Cardiac fibroblast (primary cell): Measurements from ENCODE around the gene CDC42EP5.
"Not testable (repeated sequence)": the region's sequence is repeated elsewhere in the genome, so short reads cannot be mapped to it uniquely, and the experiment has no call there.

ENCODE experiments used
- DNase-seq, 2 donors: peaks; one replicate each; pipeline versions ENCODE4 v3.0.0 to v3.0.0-alpha.2; 2010; ENCODE audit warnings: low read depth in 2 of 2
- H3K4me3 ChIP-seq, 2 donors: replicated peaks in 1 of 2; 1 replicate in 1 of 2; 2 replicates in 1 of 2; pipeline ENCODE4 v1.5.1; 2011; ENCODE audit warnings: low read depth in 2 of 2, low read length in 2 of 2, mild to moderate bottlenecking in 2 of 2, moderate library complexity in 1 of 2
- TF ChIP-seq, protein P1 (sequence below): IDR thresholded peaks from one replicate; pipeline ENCODE4 v1.5.1; 2011; ENCODE audit warnings: low read depth, mild to moderate bottlenecking, low read length, inconsistent platforms

Gene CDC42EP5

DNA sequence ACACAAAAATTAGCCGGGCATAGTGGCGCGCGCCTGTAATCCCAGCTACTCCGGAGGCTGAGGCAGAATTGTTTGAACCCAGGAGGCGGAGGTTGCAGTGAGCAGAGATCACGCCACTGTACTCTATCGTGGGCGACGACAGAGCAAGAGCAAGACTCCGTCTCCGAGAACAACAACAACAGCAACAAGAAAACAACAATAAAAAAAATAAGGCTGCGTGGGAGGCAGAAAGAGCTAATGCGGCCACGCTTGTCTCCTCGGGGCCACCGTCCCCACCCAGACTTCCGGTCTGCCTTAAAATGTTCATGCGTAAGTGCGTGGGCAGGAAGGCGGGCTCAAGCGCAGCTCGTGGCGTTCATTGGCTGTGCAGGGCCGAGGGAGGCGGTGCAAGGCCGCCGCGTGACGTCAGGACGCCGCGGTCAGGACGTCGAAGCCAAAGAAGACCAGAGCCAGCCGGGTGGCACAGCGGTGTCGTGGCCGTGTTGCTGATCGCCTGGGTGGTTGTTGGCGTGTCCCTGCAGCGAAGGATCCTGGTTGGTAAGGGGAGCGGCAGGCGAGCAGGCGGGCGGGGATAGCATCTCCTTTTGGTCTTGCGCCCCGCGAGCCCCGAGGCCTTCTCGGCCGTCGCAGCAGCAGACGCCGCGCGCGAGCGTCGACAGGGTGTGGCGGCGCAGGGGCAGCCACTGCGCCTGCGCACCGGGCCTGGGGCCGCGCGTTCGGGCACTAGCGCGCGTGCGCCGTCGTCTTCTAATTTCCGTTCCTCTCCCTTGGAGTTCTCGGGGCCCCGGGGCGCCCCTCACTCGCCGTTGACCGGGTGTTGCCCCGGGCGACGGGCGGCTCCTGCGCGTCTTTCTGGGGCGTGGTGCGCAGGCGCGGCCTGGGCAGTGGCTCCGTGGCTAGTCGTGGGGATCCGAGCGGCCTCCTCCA lies 24.1 kb downstream of the CDC42EP5 start, which contains the start of gene LENG8:
Gene LENG8 (plus strand): TSS at position 426 of the 927 bp plus-strand sequence. CDS start 2,146 bp downstream, outside the sequence.
- peak within 1 kb of the TSS; percentile 64 to 96 for H3K4me3 ChIP-seq
- peak; percentile 99 for DNase-seq
- TF ChIP-seq, protein P1, sequence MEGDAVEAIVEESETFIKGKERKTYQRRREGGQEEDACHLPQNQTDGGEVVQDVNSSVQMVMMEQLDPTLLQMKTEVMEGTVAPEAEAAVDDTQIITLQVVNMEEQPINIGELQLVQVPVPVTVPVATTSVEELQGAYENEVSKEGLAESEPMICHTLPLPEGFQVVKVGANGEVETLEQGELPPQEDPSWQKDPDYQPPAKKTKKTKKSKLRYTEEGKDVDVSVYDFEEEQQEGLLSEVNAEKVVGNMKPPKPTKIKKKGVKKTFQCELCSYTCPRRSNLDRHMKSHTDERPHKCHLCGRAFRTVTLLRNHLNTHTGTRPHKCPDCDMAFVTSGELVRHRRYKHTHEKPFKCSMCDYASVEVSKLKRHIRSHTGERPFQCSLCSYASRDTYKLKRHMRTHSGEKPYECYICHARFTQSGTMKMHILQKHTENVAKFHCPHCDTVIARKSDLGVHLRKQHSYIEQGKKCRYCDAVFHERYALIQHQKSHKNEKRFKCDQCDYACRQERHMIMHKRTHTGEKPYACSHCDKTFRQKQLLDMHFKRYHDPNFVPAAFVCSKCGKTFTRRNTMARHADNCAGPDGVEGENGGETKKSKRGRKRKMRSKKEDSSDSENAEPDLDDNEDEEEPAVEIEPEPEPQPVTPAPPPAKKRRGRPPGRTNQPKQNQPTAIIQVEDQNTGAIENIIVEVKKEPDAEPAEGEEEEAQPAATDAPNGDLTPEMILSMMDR: no peak

DNA sequence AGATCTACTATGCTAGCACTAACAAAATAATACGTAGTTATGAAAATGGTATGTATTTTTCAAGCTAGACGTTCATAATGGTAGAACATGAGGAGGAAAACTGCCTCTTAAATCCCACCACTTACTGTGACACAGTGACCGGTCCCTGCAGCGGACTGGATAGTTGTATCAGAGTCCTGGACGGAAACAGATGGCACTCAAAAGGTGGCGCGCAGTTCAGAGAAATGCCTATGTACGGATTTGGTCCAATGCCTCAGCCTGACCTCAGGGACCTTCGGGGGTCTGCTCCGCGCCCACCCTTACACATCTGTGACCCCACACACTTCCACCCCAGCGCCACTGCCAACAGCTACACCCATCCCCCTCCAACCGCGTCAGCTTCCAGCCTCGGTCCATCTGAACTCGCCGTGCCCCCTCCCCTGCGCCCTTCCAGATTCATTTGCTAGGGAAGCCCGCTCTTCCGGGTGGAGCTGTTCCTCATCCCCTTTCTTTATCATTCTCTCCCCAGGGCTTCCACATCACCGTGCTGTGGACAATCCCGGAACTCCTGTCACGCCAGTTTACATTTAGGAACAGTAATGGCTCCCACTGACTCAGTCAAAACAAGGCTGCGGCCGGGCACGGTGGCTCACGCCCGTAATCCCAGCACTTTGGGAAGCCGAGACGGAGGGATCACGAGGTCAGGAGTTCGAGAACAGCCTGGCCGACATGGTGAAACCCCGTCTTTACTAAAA lies 24.9 kb downstream of the CDC42EP5 start:
- TF ChIP-seq, protein P1: no peak
- peak; percentile 71 to 74 for DNase-seq
- peak overlapping the region; percentile 64 to 96 for H3K4me3 ChIP-seq

DNA sequence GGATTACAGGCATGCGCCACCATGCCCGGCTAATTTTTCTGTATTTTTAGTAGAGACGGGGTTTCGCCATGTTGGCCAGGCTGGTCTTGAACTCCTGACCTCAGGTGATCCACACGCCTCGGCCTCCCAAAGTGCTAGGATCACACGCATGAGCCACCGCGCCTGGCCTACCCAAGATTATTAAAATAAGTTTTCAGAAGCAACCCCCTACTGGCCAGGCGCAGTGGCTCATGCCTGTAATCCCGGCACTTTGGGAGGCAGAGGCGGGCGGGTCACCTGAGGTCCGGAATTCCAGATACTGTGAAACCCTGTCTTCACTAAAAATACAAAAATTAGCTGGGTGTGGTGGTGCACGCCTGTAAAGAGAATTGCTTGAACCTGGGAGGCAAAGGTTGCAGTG lies 26.7 kb downstream of the CDC42EP5 start:
- H3K4me3 ChIP-seq, DNase-seq: not testable (repeated sequence)

DNA sequence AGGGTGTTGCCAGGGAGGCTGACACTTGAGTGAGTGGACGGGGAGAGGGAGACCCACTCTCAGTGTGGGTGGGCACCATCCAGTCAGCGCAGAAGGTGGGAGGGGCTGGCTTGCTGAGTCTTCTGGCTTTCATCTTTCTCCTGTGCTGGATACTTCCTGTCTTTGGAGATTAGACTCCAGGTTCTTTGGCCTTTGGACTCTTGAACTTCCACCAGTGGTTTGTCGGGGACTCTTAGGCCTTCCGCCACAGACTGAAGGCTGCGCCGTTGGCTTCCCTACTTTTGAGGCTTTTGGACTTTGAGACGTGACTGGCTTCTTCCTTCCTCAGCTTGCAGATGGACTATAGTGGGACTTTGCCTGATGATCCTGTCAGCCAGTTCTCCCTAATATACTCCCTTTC lies 28.4 kb downstream of the CDC42EP5 start:
- H3K4me3 ChIP-seq: no peak overlapping the region
- no peak for DNase-seq
- TF ChIP-seq, protein P1: no peak

DNA sequence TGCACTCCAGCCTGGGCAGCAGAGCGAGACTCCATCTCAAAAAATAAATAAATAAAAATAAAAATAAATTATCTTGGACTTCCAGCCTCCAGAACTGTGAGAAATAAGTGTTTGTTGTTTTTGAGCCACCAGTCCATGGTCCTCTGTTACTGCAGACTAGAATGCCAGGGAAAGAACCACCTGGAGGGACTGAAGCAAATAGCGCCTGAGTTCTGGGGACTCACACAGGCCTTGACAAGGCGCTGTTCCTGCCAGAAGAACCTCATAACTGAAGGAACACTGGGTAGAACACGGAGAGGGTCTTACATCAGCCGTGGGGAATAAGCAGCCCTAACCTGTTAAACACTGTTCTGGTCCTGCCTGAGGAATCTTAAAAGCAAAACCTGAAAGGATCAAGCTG lies 32.5 kb downstream of the CDC42EP5 start:
- TF ChIP-seq, protein P1: no peak
- no peak for DNase-seq
- no peak overlapping the region for H3K4me3 ChIP-seq

DNA sequence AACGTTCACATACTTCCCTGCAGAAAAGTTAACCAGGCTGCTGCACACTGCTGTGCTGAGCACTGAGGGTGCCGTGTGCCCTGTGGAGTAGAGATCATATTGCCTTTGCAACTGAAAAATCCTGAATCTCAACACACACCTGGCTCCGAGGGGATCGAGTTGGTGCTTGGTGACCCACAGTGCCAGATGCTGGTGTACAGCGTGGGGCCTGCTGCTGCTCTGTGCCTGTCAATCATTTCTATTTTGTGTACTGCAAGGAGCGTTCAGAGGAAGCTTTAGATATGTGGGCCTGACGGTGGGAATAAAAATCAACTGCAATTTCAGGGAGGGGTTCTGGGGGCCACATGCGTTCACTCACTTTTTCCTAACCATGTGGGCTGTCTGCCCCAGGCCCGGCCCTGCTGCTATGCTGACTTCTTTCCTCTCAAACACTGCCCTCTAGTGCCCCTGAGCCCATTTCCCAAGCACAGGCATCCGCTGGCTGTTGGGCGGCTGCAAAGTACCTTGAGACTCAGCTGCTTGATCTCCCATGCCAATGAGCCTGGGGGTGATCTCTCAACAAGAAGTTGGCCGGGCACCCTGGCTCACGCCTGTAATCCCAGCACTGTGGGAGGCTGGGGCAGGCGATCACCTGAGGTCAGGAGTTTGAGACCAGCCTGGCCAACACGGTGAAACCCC lies 33.8 kb downstream of the CDC42EP5 start:
- no peak overlapping the region for H3K4me3 ChIP-seq
- TF ChIP-seq, protein P1: peak; percentile 45
- DNase-seq: peak; percentile 37 to 54
